HG02610 (cell line): ENCODE results near the gene TUBG2.
"Not testable (repeated sequence)": the region's sequence is repeated elsewhere in the genome, so short reads cannot be mapped to it uniquely, and the experiment has no call there.

ENCODE experiments used
- ATAC-seq: cut with Tn5 transposase; IDR thresholded peaks from one replicate; pipeline ENCODE4 v1.9.1; 2021; ENCODE audit warnings: mild to moderate bottlenecking, moderate library complexity; ENCODE audit not compliant: unreplicated experiment

Gene TUBG2

GRCh38 chr17:42653179-42654124, 5.6 kb upstream of the TUBG2 start:
- ATAC-seq: no peak

GRCh38 chr17:42655528-42655927, 3.6 kb upstream of the TUBG2 start:
- no peak for ATAC-seq

- ATAC-seq: no peak
Measured at GRCh38 chr17:42657824-42658588, 1.1 kb upstream of the TUBG2 start.

GRCh38 chr17:42659932-42660274, 819 bp downstream of the TUBG2 start:
- not testable (repeated sequence) for ATAC-seq

GRCh38 chr17:42660692-42661345, 1.7 kb downstream of the TUBG2 start:
- ATAC-seq: no peak

GRCh38 chr17:42665581-42666001, 6.5 kb downstream of the TUBG2 start:
- no peak for ATAC-seq

- not testable (repeated sequence) for ATAC-seq
Measured at GRCh38 chr17:42666126-42666525, 7.0 kb downstream of the TUBG2 start.

GRCh38 chr17:42667088-42667951, 8.2 kb downstream of the TUBG2 start:
- ATAC-seq: no peak

- no peak for ATAC-seq
Measured at GRCh38 chr17:42669705-42669976, 10.6 kb downstream of the TUBG2 start.

GRCh38 chr17:42669977-42670788, 11.1 kb downstream of the TUBG2 start:
- no peak for ATAC-seq

- no peak for ATAC-seq
Measured at GRCh38 chr17:42670789-42671657, 11.9 kb downstream of the TUBG2 start.

- ATAC-seq: no peak
Measured at GRCh38 chr17:42672038-42672437, 13.0 kb downstream of the TUBG2 start.

GRCh38 chr17:42673266-42673884, 14.3 kb downstream of the TUBG2 start:
- no peak for ATAC-seq

GRCh38 chr17:42673885-42674754, 15.0 kb downstream of the TUBG2 start:
- no peak for ATAC-seq

- ATAC-seq: no peak
Measured at GRCh38 chr17:42674755-42675347, 15.8 kb downstream of the TUBG2 start.

GRCh38 chr17:42675348-42675964, 16.4 kb downstream of the TUBG2 start:
- no peak for ATAC-seq

- no peak for ATAC-seq
Measured at GRCh38 chr17:42675965-42676423, 16.9 kb downstream of the TUBG2 start.
